Esophagus squamous epithelium (tissue), 5 donors: ENCODE results near the gene USP51. TPM values are rescaled to one million over a fixed set of nuclear protein-coding genes. Genes with fewer than 3 reads are reported as not detected.
A peak's percentile ranks its signal among the peaks of the same experiment; 100 is the strongest.
"Not testable (repeated sequence)": the region's sequence is repeated elsewhere in the genome, so short reads cannot be mapped to it uniquely, and the experiment has no call there.

Source experiments
- DNase-seq: peaks from one replicate; lab custom pipeline; 2025; lab: John Stamatoyannopoulos, UW
- H3K27ac ChIP-seq, 4 donors: fragments of 200-600 bp; sonication (generic); one replicate each; pipeline ENCODE4 v1.5.1; 2016 to 2019; ENCODE audit warnings: mild to moderate bottlenecking in 1 of 4
- H3K27me3 ChIP-seq, 4 donors: fragments of 200-600 bp; sonication (generic); 1 replicate in 3 of 4; 2 replicates in 1 of 4; pipeline versions ENCODE4 v1.5.1 to v1.6.0; 2017 to 2021; ENCODE audit warnings: antibody characterized with exemption in 1 of 4
- H3K36me3 ChIP-seq, 3 donors: fragments of 200-600 bp; sonication (generic); one replicate each; pipeline ENCODE4 v1.5.1; 2016 to 2019
- H3K4me1 ChIP-seq, 3 donors: fragments of 200-600 bp; sonication (generic); one replicate each; pipeline ENCODE4 v1.5.1; 2017 to 2019
- H3K4me3 ChIP-seq, 4 donors: fragments of 200-600 bp; sonication (generic); 1 replicate in 3 of 4; 2 replicates in 1 of 4; pipeline ENCODE4 v1.5.1; 2016 to 2019; ENCODE audit warnings: mild to moderate bottlenecking in 2 of 4, moderate library complexity in 1 of 4
- H3K9me3 ChIP-seq, 3 donors: fragments of 200-600 bp; sonication (generic); one replicate each; pipeline ENCODE4 v1.5.1; 2016 to 2019
- CTCF ChIP-seq, 6 experiments: fragments of 450-650 bp in 4 of 6; fragments of 200-600 bp in 2 of 6; sonication (generic) in 2 of 6; IDR thresholded peaks; one replicate each; pipeline ENCODE4 v1.5.1; 2016 to 2019; ENCODE audit warnings: antibody characterized with exemption in 6 of 6, mild to moderate bottlenecking in 4 of 6, moderate library complexity in 4 of 6
- POLR2A ChIP-seq, 4 donors: fragments of 450-650 bp; IDR thresholded peaks; one replicate each; pipeline ENCODE4 v1.6.1; 2017; ENCODE audit warnings: antibody characterized with exemption in 4 of 4, mild to moderate bottlenecking in 4 of 4, moderate library complexity in 3 of 4
- WGBS, 2 donors: methylation state at CpG; one replicate each; pipeline ENCODE4 v1.1.5; 2018; 5-methylcytosine and 5-hydroxymethylcytosine counted together
- intact Hi-C: fragments of 100-400 bp; cut with DNase I; formaldehyde crosslinking; loops from one replicate; pipeline ENCODE4 v1.15.0; 2022
- total RNA-seq, 4 donors: library from RNA; depleted of rRNA; stranded (reverse); fragments of >200 nt; gene quantifications; one replicate each; pipeline ENCODE4 v1.1.0, GENCODE V29; 2016
- donor health status: DM: yes; HTN: yes; CAD: no.

USP51 gene
- total RNA-seq, 4 donors from 2014 or later = 0.13 to 0.95 (median 0.59) TPM; not detected in 1

GRCh38 chrX:55464050-55464449 lies 25.6 kb downstream of the USP51 start:
- DNase-seq, H3K9me3 ChIP-seq, H3K27ac ChIP-seq, H3K36me3 ChIP-seq, H3K27me3 ChIP-seq, H3K4me3 ChIP-seq, intact Hi-C loops, H3K4me1 ChIP-seq: not testable (repeated sequence)
- no CpG with 5 or more reads among the region's 5 CpGs for WGBS, 2 donors

- DNase-seq, H3K36me3 ChIP-seq, H3K27me3 ChIP-seq, intact Hi-C loops, H3K4me3 ChIP-seq, H3K9me3 ChIP-seq, H3K4me1 ChIP-seq, H3K27ac ChIP-seq: not testable (repeated sequence)
- WGBS, 2 donors = no CpG with 5 or more reads among the region's 4 CpGs
Measured at GRCh38 chrX:55459926-55460325, 29.7 kb downstream of the USP51 start.

- H3K9me3 ChIP-seq, H3K4me3 ChIP-seq, H3K27me3 ChIP-seq, DNase-seq, intact Hi-C loops, H3K27ac ChIP-seq, H3K4me1 ChIP-seq, H3K36me3 ChIP-seq: not testable (repeated sequence)
- WGBS, 2 donors = no CpG with 5 or more reads among the region's 5 CpGs
Measured at GRCh38 chrX:55459426-55459825, 30.2 kb downstream of the USP51 start.

GRCh38 chrX:55455708-55456107 lies 33.9 kb downstream of the USP51 start:
- WGBS, 2 donors = no CpG with 5 or more reads among the region's 6 CpGs
- H3K4me3 ChIP-seq, H3K27me3 ChIP-seq, intact Hi-C loops, H3K27ac ChIP-seq, DNase-seq, H3K36me3 ChIP-seq, H3K4me1 ChIP-seq, H3K9me3 ChIP-seq: not testable (repeated sequence)

GRCh38 chrX:55452833-55453124 lies 36.9 kb downstream of the USP51 start:
- DNase-seq = no peak
- 54% methylated on average over 8 of the region's 9 CpGs; no CpG with 5 or more reads in 1 of the 2 donors for WGBS, 2 donors
- intact Hi-C loops = no loop called here
- H3K4me3 ChIP-seq = peak overlapping the region; percentile 46 to 69 (median 62)
- H3K27ac ChIP-seq = peak overlapping the region in 3 of 4 donors; percentile 83 to 84 (median 83)
- H3K4me1 ChIP-seq = peaks cover 0 to 4% (median 0%) of the 10 kb centered on the region in 3 donors
- H3K27me3 ChIP-seq = no peaks in the 10 kb centered on the region
- TF ChIP-seq CTCF (IDR thresholded peaks at IDR 0.05) = no peak
- TF ChIP-seq POLR2A (IDR thresholded peaks at IDR 0.05) = no peak
- H3K36me3 ChIP-seq = no peaks in the 10 kb centered on the region
- no peaks in the 10 kb centered on the region for H3K9me3 ChIP-seq

- peaks cover 0 to 4% (median 0%) of the 10 kb centered on the region in 3 donors for H3K4me1 ChIP-seq
- intact Hi-C loops = no loop called here
- no peak for TF ChIP-seq CTCF (IDR thresholded peaks at IDR 0.05)
- peak in 2 of 4 donors; percentile 40 to 70 for TF ChIP-seq POLR2A (IDR thresholded peaks at IDR 0.05)
- 0 to 36% methylated on average over 11 to 25 of the region's 43 CpGs for WGBS, 2 donors
- H3K27me3 ChIP-seq = no peaks in the 10 kb centered on the region
- no peaks in the 10 kb centered on the region for H3K9me3 ChIP-seq
- H3K4me3 ChIP-seq = peak within 1 kb of the TSS; percentile 46 to 69 (median 62)
- peak within 1 kb of the TSS; percentile 68 to 84 (median 83) for H3K27ac ChIP-seq
- H3K36me3 ChIP-seq = no peaks in the 10 kb centered on the region
- peak; percentile 17 for DNase-seq
Measured at GRCh38 chrX:55451990-55452832, 37.4 kb downstream of the USP51 start, which contains the start of gene MAGEH1. TSS of gene MAGEH1 (plus strand) at chrX:55452127. CDS start at chrX:55452375, 248 bp downstream.

GRCh38 chrX:55451626-55451989 lies 38.0 kb downstream of the USP51 start:
- H3K4me3 ChIP-seq = peak overlapping the region; percentile 46 to 69 (median 62)
- no peaks in the 10 kb centered on the region for H3K9me3 ChIP-seq
- H3K36me3 ChIP-seq = no peaks in the 10 kb centered on the region
- H3K27me3 ChIP-seq = no peaks in the 10 kb centered on the region
- peaks cover 0 to 4% (median 0%) of the 10 kb centered on the region in 3 donors for H3K4me1 ChIP-seq
- TF ChIP-seq CTCF (IDR thresholded peaks at IDR 0.05) (no peak), POLR2A (IDR thresholded peaks at IDR 0.05) (no peak)
- intact Hi-C loops = no loop called here
- no peak for DNase-seq
- H3K27ac ChIP-seq = peak overlapping the region; percentile 68 to 84 (median 83)
- 2 to 35% methylated on average over 11 of the region's 11 CpGs for WGBS, 2 donors
